OCI-LY1 (cell line): ENCODE data around the gene RERE.

Source experiments
- EZH2 ChIP-seq: fragments of 200-600 bp; sonication (generic), shearing (Covaris generic); IDR thresholded peaks from 2 replicates; pipeline ENCODE4 v1.8.0; 2017; ENCODE audit warnings: borderline replicate concordance, mixed run types, mild to moderate bottlenecking, antibody characterized with exemption, low read length, moderate library complexity, mixed read lengths
- TF ChIP-seq, protein P1 (sequence below): fragments of 200-600 bp; sonication (generic), shearing (Covaris generic); IDR thresholded peaks from 2 replicates; pipeline ENCODE4 v1.5.1; 2017; ENCODE audit warnings: mild to moderate bottlenecking, antibody characterized with exemption, low read length, moderate library complexity, mixed read lengths

DNA sequence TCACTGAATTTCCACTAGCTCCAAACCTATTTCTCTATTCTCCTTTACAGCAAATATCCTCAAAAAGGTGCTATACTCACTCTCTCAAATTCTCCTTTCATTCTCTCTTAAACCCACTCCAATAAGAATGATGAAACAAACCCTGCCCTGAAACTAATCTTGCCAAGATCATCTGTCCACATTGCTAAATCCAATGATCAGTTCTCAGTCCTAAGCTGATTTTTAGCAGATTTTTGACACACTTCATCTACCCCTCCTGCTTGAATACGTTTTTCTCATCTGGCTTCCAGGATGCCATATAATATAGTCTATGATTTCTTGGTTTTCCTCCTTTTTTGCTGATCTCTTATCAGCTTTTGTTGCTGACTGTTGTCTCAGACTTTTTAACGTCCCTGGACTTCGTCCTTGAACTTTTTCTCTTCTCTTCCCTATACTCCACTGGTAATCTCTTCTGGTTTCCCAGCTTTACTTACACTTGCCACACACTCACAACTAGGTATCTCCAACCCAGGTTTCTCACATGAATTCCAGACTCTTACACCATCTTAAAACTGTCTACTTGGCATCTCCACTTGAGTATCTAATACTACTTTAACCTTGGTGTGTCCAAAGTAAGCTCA is 35.3 kb downstream of the RERE start:
- TF ChIP-seq, protein P1, sequence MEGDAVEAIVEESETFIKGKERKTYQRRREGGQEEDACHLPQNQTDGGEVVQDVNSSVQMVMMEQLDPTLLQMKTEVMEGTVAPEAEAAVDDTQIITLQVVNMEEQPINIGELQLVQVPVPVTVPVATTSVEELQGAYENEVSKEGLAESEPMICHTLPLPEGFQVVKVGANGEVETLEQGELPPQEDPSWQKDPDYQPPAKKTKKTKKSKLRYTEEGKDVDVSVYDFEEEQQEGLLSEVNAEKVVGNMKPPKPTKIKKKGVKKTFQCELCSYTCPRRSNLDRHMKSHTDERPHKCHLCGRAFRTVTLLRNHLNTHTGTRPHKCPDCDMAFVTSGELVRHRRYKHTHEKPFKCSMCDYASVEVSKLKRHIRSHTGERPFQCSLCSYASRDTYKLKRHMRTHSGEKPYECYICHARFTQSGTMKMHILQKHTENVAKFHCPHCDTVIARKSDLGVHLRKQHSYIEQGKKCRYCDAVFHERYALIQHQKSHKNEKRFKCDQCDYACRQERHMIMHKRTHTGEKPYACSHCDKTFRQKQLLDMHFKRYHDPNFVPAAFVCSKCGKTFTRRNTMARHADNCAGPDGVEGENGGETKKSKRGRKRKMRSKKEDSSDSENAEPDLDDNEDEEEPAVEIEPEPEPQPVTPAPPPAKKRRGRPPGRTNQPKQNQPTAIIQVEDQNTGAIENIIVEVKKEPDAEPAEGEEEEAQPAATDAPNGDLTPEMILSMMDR, result no peak
- no peak for TF ChIP-seq EZH2
